Retinal pigment epithelial cell (primary cell): ENCODE data around the gene CTSW.

Experiments
- DNase-seq: peaks from one replicate; pipeline ENCODE4 v3.0.0-alpha.2; 2010; ENCODE audit warnings: low read depth
- H3K4me3 ChIP-seq: 2 replicates; pipeline ENCODE4 v1.5.1; 2011; ENCODE audit warnings: mild to moderate bottlenecking, low read length, control low read depth, moderate library complexity
- TF ChIP-seq, protein P1 (sequence below): conservative IDR thresholded peaks from 2 replicates; pipeline ENCODE4 v1.5.1; 2011; ENCODE audit warnings: low read depth, low read length, control low read depth, inconsistent platforms

The CTSW gene

DNA sequence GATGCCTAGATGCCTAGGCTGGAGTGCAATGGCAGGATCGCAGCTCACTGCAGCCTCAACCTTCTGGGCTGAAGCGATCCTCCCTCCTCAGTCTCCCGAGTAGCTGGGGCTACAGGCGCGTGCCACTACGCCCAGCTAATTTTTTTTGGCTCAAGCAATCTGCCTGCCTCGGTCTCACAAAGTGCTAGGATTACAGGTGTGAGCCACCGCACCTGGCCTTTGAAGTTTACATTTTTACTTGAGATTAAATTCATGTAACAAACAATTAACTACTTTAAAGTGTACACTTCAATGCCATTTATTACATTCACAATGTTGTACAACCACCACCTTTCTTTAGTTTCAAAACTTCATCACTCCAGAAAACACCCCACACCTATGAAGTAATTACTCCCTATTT lies 24.1 kb downstream of the CTSW start:
- TF ChIP-seq, protein P1, sequence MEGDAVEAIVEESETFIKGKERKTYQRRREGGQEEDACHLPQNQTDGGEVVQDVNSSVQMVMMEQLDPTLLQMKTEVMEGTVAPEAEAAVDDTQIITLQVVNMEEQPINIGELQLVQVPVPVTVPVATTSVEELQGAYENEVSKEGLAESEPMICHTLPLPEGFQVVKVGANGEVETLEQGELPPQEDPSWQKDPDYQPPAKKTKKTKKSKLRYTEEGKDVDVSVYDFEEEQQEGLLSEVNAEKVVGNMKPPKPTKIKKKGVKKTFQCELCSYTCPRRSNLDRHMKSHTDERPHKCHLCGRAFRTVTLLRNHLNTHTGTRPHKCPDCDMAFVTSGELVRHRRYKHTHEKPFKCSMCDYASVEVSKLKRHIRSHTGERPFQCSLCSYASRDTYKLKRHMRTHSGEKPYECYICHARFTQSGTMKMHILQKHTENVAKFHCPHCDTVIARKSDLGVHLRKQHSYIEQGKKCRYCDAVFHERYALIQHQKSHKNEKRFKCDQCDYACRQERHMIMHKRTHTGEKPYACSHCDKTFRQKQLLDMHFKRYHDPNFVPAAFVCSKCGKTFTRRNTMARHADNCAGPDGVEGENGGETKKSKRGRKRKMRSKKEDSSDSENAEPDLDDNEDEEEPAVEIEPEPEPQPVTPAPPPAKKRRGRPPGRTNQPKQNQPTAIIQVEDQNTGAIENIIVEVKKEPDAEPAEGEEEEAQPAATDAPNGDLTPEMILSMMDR, result no peak
- DNase-seq, result no peak
- H3K4me3 ChIP-seq, result no peak overlapping the region

DNA sequence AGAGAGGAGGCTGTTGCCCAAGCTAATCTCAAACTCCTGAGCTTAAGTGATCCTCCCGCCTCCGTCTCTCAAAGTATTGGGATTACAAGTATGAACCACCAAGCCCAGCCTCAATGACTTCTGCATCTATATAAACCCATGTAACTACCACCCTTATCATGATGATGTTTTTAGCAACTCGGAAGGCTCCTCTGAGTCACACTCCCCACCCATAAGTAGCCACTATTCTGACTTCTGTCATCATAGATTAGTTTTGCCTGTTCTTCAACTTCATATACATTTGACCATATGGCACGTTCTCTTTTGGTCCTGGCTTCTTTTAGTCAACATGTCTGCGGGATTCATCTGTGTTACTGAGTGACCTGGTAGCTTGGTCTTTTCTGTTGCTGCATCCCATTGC lies 27.0 kb downstream of the CTSW start:
- TF ChIP-seq, protein P1, result no peak
- no peak for DNase-seq
- no peak overlapping the region for H3K4me3 ChIP-seq

DNA sequence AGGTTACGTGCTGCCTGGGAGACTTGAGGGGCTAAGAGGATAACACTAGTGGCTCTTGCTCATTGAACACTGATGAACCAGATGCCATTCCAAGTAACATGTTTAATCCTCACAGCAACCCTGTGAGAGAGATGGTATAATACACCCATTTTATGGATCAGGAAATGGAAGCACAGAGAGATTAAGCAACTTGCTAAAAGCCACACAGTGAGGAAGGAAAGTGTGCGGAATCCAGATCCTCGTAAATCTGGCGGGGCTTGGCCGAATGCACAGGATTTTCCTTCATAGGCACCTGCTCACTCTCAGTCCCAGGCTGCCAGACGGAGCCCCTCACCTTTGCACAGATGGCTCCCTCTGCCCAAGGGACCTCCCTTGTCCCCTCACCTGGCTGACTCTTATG lies 28.2 kb downstream of the CTSW start:
- TF ChIP-seq, protein P1, result no peak
- no peak for DNase-seq
- no peak overlapping the region for H3K4me3 ChIP-seq

DNA sequence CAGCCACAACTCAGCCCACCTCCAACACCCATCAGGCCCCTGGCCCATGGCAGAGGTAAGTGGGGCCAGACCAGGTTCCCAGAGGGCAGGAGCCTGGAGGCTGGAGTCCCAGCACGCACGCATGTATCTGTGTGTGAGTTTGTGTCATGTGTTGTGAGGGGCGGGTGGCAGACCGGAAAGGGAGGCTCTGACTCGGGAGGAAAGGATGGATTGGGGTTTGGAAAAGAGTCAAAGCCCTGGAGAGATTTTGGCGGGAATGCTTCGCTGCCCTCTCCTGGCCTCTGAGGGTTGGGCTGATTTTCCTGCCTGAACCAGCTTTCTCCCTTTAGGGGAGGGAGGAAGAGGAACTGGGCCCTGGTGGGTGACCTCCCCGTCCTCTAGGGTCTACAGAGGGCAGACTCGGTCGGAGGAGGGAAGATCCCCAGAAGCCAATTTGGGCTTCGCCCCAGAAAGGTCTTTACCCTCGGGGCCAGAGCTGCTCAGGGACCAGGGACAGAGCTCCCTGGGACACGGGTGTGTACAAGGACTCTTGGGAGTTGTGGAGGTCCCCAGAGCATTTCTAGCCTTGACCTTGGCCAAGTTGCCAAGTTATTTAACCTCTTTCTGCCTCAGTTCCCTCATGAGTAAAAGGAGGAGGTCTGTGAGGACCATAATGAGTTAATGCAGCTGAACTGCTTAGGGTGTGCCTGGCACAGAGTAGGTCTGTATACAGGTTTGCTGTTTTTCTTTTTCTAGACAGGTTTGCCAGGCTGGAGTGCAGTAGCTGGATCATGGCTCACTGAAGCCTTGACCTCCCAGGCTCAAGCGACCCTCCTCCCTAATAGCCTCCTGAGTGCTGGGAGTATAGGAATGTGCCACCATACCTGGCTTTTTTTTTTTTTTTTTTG lies 32.3 kb downstream of the CTSW start:
- DNase-seq, result no peak
- H3K4me3 ChIP-seq, result no peak overlapping the region
- TF ChIP-seq, protein P1, result peak; percentile 28

DNA sequence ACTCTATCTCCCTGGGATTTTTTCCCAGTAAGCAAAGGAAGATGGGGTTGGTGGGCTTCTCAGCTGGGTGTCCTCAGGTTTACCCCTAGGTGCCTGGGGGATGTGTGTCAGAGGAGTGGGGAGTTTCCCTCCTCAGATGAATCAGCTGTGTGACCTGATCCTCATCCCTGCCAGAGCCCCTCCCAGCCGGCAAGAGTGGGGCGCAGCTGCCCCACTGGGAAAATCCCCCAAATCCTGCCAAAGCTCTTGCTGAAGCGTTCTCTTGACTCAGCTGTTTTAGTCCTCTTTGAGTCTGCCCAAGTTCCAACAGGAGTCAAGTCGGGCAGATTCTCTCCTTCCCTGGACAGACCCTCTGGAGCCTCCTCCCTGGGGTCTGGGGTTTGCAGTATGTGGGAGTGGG lies 33.2 kb downstream of the CTSW start:
- no peak for DNase-seq
- H3K4me3 ChIP-seq, result no peak overlapping the region
- TF ChIP-seq, protein P1, result no peak

DNA sequence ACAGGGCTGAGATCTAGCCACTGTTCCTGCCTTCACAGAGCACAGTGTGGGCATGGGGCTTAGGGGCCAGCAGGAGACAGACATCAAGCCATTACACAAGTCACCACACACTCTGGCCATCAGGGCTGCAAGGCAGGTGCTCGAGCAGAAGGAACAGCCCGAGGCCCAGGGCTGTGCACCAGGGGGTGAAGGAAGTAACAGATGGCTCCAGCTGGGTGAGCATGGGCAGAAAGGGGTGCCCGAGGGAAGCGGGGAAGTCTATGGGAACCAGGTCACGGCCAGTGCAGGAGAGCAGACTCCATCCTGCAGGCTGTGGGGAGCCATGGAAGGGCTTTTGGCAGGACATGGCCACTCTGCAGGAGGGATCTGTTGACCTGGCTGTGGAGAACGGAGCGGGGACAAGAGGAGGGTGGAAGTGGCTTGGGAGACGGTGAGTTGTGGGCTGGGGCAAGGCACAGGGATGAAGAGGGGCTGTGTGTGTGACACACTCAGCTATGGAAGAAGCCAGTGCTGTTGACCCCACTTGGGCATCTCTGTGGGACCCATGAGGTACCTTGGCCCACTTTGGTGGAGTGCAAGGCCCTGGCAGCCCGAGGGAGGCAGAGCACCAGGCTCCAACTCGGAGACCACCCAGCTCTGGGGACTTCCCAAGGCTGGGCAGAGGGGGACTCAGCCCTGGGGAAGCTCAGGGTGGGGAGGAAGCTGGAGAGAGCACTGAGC lies 35.6 kb downstream of the CTSW start:
- TF ChIP-seq, protein P1, result no peak
- no peak for DNase-seq
- no peak overlapping the region for H3K4me3 ChIP-seq
